HG03469 (cell line): ENCODE results near the gene SLC35F3.

Source experiments
- ATAC-seq: cut with Tn5 transposase; IDR thresholded peaks from one replicate; pipeline ENCODE4 v1.9.1; 2021; ENCODE audit warnings: mild to moderate bottlenecking, moderate library complexity, moderate number of reproducible peaks; ENCODE audit not compliant: unreplicated experiment

Gene SLC35F3

DNA sequence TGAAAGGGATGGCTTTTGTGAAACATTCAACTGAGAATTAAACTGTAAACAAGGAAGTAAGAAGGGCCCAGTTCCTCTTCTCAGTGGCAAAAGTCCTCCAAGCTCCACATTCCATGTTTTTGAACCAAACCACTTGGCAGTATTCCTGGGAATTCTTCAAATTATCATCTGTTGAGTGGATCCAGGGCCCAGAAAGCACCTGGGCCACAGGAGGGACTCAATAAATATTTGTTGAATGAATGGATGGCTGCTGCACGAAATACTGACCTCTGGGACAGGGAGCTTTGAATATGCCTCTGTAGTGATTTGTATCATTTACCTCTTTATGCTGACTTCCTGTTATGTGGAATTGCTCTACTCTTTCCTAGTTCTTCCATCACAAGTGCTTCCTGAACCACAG, 4.7 kb downstream of the SLC35F3 start:
- no peak for ATAC-seq

DNA sequence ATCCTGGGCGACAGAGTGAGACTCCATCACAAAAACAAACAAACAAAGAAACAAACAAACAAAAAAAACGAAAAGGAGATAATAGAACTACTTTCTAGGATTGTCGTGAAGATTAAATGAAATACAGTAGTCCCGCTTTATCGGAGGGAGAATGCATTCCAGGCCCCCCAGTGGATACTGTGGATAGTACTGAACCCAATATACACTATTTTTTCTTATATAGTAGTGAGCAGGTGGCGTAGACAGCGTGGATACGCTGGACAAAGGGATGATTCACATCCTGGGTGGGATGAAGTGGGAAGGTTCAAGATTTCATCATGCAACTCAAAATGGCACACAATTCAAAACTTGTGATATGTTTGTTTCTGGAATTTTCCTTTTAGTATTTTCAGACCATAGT, 8.0 kb downstream of the SLC35F3 start:
- ATAC-seq, result no peak

DNA sequence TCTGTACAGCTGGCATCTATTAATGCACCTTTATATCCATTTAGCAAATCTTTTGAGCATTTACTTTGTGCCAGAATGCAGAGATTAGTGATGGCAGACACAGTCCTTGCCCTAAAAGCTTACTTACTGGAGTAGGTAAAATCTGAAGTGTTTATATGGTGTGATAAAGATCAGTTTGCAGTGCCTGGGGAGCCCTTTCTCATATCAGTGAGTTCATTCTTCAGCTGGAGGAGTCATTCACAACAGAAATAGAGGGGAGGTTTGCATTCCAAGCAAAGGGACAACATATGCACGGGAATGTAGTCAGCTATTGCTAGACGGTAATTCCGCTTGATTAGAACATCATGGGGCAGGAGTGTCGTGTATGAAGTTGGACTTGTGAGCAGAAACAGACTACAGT, 8.4 kb downstream of the SLC35F3 start:
- ATAC-seq, result no peak

DNA sequence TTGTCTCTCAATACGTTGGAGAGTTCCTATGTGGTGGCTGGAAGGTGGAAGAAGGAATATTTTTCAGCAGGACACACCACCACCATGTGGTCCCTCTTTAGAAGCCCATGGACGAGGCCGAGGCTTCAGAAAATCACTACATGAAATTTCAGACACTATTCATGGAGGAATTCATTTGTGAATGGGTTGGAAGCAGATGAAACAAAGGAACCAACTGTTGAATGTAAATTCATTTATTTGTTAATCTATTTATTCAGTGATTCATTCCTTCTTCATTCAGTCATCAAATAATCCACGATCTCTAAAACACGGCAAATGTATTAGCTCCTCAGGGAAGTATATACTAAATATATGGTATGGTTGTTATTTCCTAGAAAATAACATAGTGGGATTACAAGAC, 12.2 kb downstream of the SLC35F3 start:
- ATAC-seq, result no peak

DNA sequence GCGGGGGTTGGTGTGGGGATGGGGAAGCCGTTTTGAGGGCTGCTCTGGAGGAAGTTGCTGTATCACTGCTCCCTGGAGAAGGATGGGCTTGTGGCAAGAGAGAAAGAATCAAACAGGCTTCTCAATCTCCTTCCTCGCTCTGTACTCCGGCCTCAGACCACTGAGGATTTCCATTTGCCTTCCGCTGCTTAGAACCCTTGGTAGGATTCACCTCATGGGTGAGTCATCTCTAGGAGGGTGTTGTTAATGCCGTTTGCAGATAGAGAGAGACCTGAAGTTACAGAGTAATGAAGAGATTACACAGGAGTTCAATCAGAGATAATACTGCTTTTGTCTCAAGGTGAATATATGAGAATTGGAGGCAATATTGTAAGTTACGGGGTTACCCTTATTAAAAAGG, 15.3 kb downstream of the SLC35F3 start:
- no peak for ATAC-seq

DNA sequence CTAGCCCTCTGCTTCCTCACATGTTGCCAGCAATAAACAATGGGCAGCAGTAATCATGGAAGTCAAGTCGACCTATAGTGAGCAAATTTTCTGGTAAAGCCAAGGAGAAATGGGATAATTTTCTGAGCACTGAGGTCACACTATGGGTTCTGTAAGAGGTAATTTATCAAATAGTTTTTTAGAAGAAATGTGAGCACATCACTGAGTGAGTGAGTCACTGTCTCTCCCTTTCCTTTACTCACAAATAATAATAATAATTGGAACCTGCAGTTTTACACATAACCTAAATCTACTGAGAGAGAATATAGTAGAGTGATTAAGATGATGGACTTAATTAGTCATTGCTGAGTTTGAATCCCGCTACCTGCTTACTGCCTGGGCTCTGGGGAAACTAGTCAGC, 23.6 kb downstream of the SLC35F3 start:
- ATAC-seq, result no peak

DNA sequence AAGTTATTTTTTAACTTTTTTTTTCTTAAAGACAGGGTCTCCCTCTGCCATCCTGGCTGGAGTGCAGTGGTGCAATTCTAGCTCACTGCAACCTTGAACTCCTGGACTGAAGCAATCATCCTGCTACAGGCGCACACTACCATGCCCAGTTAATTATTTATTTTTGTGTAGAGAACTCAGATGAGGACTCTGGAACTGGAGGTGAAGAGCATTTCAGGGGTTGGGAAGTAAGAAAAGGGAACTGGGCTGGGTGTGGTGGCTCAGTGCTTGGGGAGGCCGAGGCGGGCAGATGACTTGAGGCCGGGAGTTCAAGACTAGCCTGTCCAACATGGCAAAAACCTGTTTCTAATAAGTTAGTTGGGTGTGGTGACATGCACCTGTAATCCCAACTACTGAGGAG, 28.9 kb downstream of the SLC35F3 start:
- ATAC-seq, result no peak

DNA sequence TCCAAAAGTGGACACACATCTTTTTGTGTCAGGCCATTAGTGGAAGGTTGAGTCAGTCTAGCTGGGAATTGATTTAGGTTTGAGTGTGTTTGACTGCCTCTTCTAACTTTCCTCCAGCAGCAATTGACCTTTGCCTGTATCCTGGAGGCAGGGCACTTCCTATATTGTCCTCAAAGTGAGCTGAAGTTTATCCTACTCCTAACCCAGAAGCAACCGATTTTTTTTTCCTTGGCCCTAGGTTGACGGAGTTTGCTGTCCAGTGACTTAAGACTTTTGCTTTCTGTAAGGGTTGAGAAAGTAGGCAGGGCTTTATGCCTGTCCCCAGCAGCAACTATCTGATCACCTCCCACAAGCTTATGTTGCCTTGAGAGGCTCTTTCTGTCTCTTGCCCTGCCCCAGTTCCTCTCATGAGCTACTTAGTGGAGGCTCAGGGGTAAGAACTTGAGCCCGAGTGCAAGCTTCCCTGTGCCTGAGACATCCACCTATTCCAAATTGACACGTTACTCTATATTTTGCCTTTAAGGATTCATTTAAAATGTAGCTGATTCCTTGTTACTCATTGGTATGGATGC, 30.9 kb downstream of the SLC35F3 start:
- no peak for ATAC-seq

DNA sequence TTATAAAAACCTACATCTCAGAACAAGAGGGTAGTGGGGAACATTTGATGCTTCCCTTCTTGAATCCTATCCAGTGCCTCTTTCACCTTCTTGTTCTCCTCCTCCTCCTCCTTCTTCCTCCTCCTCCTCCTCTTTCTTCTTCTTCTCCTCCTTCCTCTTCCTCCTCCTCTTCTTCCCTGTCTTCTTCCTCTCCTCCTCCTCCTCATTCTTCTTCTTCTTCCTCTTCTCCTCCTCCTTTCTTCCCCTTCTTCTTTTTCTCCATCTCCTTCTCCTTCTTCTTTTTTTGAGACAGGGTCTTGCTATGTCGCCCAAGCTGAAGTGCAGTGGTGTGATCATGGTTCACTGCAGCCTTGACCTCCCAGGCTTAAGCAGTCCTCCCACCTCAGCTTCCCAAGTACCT, 31.9 kb downstream of the SLC35F3 start:
- ATAC-seq, result no peak

DNA sequence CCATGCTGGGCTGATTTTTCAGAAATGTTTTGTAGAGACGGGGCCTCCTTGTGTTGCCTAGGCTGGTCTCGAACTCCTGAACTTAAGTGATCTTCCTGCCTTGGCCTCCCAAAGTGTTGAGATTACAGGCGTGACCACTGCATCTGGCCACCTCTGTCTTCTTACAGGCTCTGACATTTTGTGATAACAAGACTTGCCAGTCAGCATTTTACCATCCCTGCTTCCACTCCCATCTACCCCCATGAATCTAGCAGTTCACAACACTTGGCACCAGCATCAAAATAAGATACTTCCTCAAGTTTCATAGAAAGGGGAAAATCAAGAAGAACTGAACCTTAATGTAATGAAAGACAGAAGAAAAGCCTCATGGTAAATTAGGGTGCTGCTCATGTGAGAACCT, 32.4 kb downstream of the SLC35F3 start:
- no peak for ATAC-seq

DNA sequence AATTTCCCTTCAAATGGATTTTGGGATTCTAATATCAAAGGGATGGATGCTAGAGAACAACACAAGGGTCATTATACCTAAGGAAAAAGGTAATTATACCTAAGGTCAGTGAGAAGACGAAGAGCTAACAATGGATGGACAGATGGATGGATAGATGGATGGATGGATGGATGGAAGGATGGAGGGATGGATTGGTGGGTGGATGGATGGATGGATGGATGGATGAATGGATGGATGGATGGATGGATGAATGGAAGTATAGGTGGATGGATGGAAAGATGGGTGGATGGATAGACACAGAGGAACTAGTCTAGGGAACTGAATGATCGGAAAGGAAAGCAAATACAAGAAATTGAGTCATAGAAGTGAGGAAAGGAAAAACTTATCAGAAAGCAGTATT, 34.0 kb downstream of the SLC35F3 start:
- ATAC-seq, result no peak

DNA sequence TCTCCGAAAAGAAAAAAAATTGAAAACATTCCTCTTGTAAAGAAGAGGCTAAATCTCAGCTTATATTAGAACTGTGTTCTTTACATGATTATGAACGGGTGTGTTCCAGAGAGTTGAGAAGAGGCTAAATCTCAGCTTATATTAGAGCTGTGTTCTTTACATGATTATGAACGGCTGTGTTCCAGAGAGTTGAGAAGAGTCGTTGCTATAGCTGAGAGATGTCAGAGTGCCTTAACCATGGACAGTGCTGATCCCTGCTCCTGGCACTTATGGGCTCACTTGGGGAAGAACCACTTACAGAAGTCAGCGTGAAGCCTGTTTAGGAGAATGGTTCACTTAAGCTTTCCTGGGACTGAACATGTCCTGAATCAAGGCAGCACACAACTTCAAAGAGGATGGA, 35.0 kb downstream of the SLC35F3 start:
- ATAC-seq, result no peak

DNA sequence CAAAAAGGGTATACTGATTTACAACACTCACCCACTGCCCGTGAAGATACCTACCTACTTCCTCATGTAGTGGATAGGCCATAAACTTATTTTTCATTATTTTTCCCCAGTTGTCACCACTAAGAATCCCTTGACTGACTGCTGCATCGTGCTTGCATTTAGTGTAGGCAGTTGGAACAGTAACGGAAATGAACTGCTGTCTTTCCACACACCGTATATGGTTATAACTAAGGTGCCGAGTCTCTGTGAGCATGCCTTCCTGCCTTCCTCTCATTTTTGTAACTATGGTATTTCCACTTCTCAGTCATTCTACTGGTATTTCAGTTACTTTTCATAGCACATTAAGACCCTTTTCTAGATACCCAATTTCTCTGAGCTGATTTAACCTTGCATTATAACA, 36.4 kb downstream of the SLC35F3 start:
- no peak for ATAC-seq

DNA sequence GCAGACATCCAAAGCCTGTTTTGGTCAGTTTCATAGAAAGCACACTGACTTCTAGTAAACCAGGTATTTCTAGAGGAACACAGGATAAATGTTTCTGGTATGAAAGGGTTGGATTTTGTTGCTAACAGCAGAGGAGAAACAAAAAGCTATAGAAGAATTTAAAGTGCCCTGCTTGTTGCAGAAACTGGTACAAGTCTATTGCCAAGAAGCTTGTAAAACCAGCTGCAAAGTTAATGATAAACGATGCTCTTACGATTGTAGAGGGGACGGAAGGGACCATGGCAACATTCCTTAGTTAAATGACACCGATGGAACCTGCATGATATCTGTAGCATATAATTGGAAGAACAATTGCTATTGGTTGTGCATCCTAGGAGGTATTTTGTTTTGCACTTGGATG, 40.1 kb downstream of the SLC35F3 start:
- no peak for ATAC-seq

DNA sequence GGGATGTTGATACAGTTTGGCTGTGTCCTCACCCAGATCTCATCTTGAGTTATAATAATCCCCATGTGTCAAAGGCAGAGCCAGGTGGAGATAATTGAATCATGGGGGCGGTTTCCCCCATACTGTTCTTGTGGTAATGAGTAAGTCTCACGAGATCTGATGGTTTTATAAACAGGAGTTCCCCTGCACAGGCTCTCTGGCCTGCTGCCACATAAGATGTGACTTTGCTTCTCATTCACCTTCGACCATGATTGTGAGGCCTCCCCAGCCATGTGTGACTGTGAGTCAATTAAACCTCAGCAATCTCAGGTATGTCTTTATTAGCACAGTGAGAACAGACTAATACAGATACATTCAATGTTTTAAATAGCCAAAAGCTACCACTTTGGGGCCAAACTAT, 41.1 kb downstream of the SLC35F3 start:
- no peak for ATAC-seq

DNA sequence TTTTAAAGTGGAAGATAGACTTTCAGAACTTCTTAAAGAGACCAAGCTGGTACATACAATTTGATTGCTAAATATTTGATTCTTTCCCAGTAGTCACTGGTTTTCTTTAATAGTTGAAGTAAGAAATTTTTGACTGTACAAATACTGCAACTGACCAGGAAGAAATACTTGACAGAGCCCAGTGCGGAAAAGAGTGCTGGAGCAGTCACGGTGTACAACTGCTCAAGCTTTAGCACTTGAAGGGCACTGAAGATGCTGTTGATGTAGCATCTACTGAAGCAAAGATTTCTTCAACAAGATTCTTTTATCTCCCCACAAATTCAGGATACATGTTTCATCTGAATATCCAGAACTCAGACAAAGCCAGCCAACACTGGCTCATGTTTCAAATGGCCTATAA, 41.5 kb downstream of the SLC35F3 start:
- no peak for ATAC-seq

DNA sequence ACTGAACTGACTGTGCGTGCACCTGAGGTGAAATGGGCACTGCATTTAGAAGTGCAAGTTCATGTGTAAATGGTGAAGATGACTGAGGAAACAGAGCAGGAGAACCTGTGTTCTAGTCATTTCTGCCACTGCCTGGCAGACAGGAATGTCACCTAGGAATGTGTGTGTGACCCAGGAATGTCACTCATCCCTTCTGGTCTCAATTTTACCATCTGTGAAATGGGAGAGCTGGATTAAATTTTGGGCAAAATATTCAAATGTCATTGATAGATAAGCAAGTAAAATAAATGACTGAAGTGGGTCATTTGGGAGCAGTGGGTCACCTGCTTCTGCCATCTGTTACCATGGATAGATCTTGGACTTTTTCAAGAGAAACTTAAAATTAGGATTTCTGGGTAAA, 42.2 kb downstream of the SLC35F3 start:
- ATAC-seq, result no peak

DNA sequence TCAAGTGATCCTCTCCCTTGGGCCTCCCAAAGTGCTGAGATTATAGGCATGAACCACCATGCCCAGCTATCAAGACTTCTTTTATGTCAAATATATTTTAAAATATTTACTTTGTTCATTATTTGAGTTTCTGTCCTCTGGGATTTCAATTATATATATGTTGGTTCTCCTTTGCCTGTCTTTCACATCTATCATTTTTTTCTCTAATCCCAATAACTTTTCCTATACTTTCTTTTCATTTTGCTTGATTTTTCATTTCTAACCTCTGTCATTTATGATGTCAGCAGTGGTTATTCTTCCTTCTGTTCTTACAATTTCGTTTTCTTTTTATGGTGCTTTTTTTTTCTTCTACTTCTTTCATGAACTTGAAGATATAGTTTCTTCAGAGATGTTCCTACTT, 47.3 kb downstream of the SLC35F3 start:
- no peak for ATAC-seq

DNA sequence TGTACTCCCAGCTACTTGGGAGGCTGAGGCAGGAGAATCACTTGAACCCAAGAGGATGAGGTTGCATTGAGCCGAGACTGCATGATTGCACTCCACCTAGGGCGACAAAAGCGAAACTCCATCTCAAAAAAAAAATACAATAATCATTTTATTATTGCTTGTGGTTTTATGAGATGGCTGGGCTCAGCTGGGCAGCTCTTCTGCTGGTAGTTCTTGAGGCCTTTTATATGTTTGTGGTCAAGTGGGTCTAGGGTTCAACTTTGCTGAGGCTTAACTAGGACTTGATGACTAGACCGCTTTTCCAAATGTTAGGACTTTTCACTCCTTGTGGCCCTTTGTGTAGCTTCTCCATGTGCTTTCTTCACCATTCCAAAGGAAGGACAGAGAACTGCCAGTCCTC, 53.2 kb downstream of the SLC35F3 start:
- ATAC-seq, result no peak

DNA sequence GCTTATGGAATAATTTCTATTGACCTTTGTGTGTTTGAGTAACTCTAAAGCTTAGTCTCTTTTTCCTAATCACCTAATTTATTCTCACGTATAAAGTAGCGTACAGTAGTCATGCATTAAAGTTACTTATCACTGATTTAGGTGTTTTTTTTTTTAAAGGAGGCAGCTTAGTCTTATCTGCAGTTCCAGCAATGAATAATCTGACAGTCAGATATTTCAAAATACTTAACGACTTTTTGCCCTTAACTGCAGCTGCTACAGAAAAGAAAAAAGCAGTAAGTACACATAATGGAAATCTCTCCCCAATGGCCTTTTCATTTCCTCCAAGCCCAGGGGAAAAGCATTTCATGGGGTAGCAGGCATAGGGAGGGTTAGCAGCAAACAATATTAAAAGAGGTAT, 54.6 kb downstream of the SLC35F3 start:
- ATAC-seq, result no peak

DNA sequence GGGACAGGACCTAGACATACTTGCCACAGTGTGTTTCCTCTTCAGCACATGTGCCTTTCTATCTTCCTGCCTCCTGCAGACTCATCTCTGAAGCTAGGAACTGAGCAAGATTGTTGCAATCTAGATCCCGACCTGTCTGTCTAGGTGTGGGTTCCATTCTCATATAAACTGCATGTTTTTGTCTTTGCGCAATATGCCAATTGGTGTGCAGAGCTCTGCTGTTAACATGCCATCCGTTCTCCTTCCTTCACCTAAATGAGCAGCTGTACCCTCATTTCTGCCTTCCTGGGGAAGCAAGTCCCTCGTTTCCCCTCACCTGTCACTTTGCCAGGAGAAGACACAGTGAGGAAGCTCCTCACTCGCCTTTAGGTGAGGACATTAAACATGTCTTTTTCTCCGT, 55.5 kb downstream of the SLC35F3 start:
- no peak for ATAC-seq

DNA sequence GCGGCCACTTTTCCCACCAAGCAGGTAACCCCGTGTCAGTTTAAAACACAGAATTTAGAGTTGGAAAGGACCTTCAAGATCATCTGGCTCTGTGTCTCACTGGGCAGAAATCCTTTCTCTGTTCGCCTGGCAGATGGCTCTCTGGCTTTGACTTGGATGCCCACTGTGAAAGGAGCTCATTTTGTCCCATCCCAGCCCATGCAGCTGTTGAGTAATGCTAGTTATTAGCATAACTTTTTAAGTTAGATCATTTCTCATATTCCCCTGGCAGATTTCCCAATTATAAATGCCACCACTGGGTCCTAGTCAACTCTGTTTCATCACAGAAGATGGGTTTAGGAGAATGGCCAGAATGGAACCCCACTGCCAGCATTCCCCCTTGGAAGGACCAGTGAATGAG, 55.9 kb downstream of the SLC35F3 start:
- no peak for ATAC-seq

DNA sequence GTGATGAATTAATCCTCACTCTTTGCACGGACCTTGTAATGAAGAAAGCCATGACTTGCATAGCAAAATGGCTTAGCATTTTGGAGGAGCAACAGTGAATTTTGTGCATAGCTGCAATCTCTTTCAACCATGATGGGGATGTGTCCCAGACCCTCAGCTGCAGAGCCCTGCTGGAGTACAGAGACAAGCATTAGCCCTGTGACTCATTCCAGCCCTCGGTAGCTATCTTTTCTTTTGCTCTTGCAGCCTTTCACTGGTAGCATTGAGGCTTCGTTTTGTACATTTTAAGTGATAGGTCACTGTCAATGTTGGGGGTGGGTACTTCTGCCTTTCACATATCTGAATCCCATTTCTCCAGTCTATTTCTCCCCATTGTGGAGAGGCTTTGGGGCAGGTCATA, 58.4 kb downstream of the SLC35F3 start:
- ATAC-seq, result no peak

DNA sequence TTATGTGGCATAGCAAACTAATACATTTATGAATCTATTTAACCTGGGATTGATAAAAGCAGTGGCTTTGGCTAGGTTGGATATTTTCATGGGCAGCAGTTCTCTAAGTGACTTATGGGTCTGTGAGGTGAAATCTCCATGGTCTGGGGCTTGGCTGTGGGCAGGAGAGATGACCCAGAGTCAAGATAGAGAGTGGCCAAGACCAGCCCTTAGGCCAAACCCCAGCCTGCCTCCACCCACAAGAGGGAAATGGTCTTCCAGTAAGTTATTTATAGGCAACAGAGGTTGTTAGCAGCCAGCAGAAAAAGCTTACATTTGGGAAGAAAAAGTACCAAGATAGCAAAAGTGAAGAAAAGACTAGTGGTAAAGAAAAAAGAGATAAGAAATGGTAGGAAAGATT, 61.4 kb downstream of the SLC35F3 start:
- no peak for ATAC-seq
